Measurements from ENCODE around the gene SRF. TPM values are rescaled to one million over a fixed set of nuclear protein-coding genes. Genes with fewer than 3 reads are reported as not detected.

The SRF gene
- total and polyA plus RNA-seq, 2 donors (not counting 3 experiments of a cell fraction or from before 2014, with no cell fraction given) = 34.4 to 55.8 TPM

GRCh38 chr6:43184268-43184985 lies 13.4 kb downstream of the SRF start:
- Histone ChIP-seq H3K9me3 (replicated peaks; ENCODE audit: control insufficient read depth, insufficient read depth, low read length) (no peaks in the 10 kb centered on the region), H3K9me1 (replicated peaks; ENCODE audit: control insufficient read depth, extremely low read depth, insufficient read depth, low read length) (no peaks in the 10 kb centered on the region), H3K79me2 (ENCODE audit: control insufficient read depth, insufficient read depth, low read length) (peaks cover 2% of the 10 kb centered on the region), H3K9ac (replicated peaks; ENCODE audit: extremely low read depth, insufficient read depth, low read length) (no peak overlapping the region), H3K4me3 (replicated peaks in 1 of 3; ENCODE audit: insufficient read depth in 1 of 3, low read depth in 1 of 3, low read length in 3 of 3) (no peak overlapping the region), H3K27ac (ENCODE audit: insufficient read depth, low read depth, low read length) (no peak overlapping the region), H3K4me2 (ENCODE audit: insufficient read depth, low read length) (no peak overlapping the region), H3K4me1 (ENCODE audit: control insufficient read depth, extremely low read depth, insufficient read depth, low read length) (peaks cover 17% of the 10 kb centered on the region), H3K36me3 (ENCODE audit: control insufficient read depth in 2 of 2, extremely low read depth in 1 of 2, insufficient read depth in 2 of 2, low read length in 2 of 2) (peaks cover 3 to 26% of the 10 kb centered on the region in 2 experiments), H2AFZ (ENCODE audit: low read depth, low read length) (no peak overlapping the region), H4K20me1 (replicated peaks; ENCODE audit: control insufficient read depth, extremely low read depth, insufficient read depth, low read length) (no peaks in the 10 kb centered on the region), H3K27me3 (ENCODE audit: control insufficient read depth in 2 of 2, insufficient read depth in 2 of 2, low read length in 2 of 2) (no peaks in the 10 kb centered on the region)
- no TSS peak for BruUV-seq (replicated peaks)
- ChIA-PET POLR2A (no interaction called here), CTCF (no interaction called here)
- DNase-seq (ENCODE audit: low read depth, low spot score) (no peak), FAIRE-seq (no peak)
- no peak for TF ChIP-seq FOS (IDR thresholded peaks at IDR 0.05; ENCODE audit: borderline replicate concordance, insufficient read depth, low read length)
- TF ChIP-seq MYC (IDR thresholded peaks at IDR 0.05; ENCODE audit: low read depth, low read length) = no peak
- TF ChIP-seq POLR2A (IDR thresholded peaks at IDR 0.05; ENCODE audit: low read depth, low read length) = no peak
- TF ChIP-seq GATA2 (IDR thresholded peaks at IDR 0.05; ENCODE audit: insufficient read depth, insufficient read length, low read depth, low read length) = no peak
- TF ChIP-seq MAX (IDR thresholded peaks at IDR 0.05; ENCODE audit: insufficient read depth, insufficient read length) = no peak
- dilution Hi-C loops (cut with MboI; ENCODE audit: extremely low pct_ligation_motif_present, low sequenced_read_pairs) = no loop called here
- intact Hi-C loops (cut with micrococcal nuclease) = no loop called here

- H3K27me3 ChIP-seq (ENCODE audit: control insufficient read depth in 2 of 2, insufficient read depth in 2 of 2, low read length in 2 of 2) = no peaks in the 10 kb centered on the region
- no peak for DNase-seq (ENCODE audit: low read depth, low spot score)
- H3K9ac ChIP-seq (replicated peaks; ENCODE audit: extremely low read depth, insufficient read depth, low read length) = no peak overlapping the region
- TF ChIP-seq MAX (IDR thresholded peaks at IDR 0.05; ENCODE audit: insufficient read depth, insufficient read length) (no peak), JUN (IDR thresholded peaks at IDR 0.05; ENCODE audit: borderline replicate concordance, insufficient read depth, insufficient read length, low read depth) (no peak), FOS (IDR thresholded peaks at IDR 0.05; ENCODE audit: borderline replicate concordance, insufficient read depth, low read length) (no peak), POLR2AphosphoS5 (IDR thresholded peaks at IDR 0.05; ENCODE audit: insufficient read depth, low read depth, low read length) (no peak), GATA2 (IDR thresholded peaks at IDR 0.05; ENCODE audit: insufficient read depth, insufficient read length, low read depth, low read length) (no peak), CTCF (IDR thresholded peaks at IDR 0.05; ENCODE audit: extremely low read depth in 1 of 2, insufficient read depth in 1 of 2, low read depth in 1 of 2, low read length in 2 of 2) (no peak), MYC (IDR thresholded peaks at IDR 0.05; ENCODE audit: low read depth, low read length) (no peak)
- H2AFZ ChIP-seq (ENCODE audit: low read depth, low read length) = no peak overlapping the region
- ChIA-PET CTCF (no interaction called here), POLR2A (no interaction called here)
- no peaks in the 10 kb centered on the region for H3K9me3 ChIP-seq (replicated peaks; ENCODE audit: control insufficient read depth, insufficient read depth, low read length)
- no peak for FAIRE-seq
- H3K4me3 ChIP-seq (replicated peaks in 1 of 3; ENCODE audit: insufficient read depth in 1 of 3, low read depth in 1 of 3, low read length in 3 of 3) = no peak overlapping the region
- H3K27ac ChIP-seq (ENCODE audit: insufficient read depth, low read depth, low read length) = no peak overlapping the region
- no peak overlapping the region for H3K4me2 ChIP-seq (ENCODE audit: insufficient read depth, low read length)
- intact Hi-C loops (cut with micrococcal nuclease) (no loop called here), dilution Hi-C loops (cut with MboI; ENCODE audit: extremely low pct_ligation_motif_present, low sequenced_read_pairs) (no loop called here)
- no peaks in the 10 kb centered on the region for H3K9me1 ChIP-seq (replicated peaks; ENCODE audit: control insufficient read depth, extremely low read depth, insufficient read depth, low read length)
- H3K79me2 ChIP-seq (ENCODE audit: control insufficient read depth, insufficient read depth, low read length) = peaks cover 2% of the 10 kb centered on the region
- peaks cover 3 to 25% of the 10 kb centered on the region in 2 experiments for H3K36me3 ChIP-seq (ENCODE audit: control insufficient read depth in 2 of 2, extremely low read depth in 1 of 2, insufficient read depth in 2 of 2, low read length in 2 of 2)
- H3K4me1 ChIP-seq (ENCODE audit: control insufficient read depth, extremely low read depth, insufficient read depth, low read length) = peaks cover 17% of the 10 kb centered on the region
- no TSS peak for BruUV-seq (replicated peaks)
- H4K20me1 ChIP-seq (replicated peaks; ENCODE audit: control insufficient read depth, extremely low read depth, insufficient read depth, low read length) = no peaks in the 10 kb centered on the region
Measured at GRCh38 chr6:43185391-43185985, 14.4 kb downstream of the SRF start.
